NT2/D1 (cell line): Measurements from ENCODE around the gene ADTRP.

Experiments used
- YY1 ChIP-seq: IDR thresholded peaks from 2 replicates; pipeline ENCODE4 v1.6.1; 2011; ENCODE audit not compliant: insufficient read length, insufficient read depth
- ZNF274 ChIP-seq: IDR thresholded peaks from 2 replicates; pipeline ENCODE4 v1.6.1; 2011; ENCODE audit warnings: mild to moderate bottlenecking, low read depth, low read length

GRCh38 chr6:11702089-11702488 lies 76.5 kb downstream of the ADTRP start:
- no peak for TF ChIP-seq YY1
- no peak for TF ChIP-seq ZNF274
